GM19193 (cell line): Measurements from ENCODE around the gene IFIT2.

Source experiments
- POLR2A ChIP-seq: IDR thresholded peaks from 4 replicates; pipeline ENCODE4 v1.6.1; 2011; ENCODE audit not compliant: insufficient read depth, insufficient read length; ENCODE audit errors: extremely low read depth

The IFIT2 gene

DNA sequence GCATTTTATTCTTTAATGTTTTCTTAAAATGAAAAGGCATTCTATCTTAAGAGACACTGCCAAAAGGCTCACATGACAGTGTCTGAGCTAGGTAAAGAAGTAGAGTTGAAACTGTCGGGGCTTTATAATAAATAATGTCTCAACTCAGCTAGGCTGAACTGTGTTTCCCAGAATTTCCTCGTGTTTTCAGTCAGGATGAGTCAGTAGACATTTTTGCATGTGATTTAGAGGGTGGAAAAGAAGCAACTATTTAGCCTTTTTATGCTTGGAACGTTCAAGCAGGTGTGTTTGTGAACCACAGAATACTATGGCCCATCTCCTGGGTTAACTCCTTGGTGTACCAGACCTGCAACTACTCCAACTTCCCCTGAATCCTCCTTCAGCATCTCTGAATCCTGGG lies 26.9 kb upstream of the IFIT2 start:
- no peak for TF ChIP-seq POLR2A

DNA sequence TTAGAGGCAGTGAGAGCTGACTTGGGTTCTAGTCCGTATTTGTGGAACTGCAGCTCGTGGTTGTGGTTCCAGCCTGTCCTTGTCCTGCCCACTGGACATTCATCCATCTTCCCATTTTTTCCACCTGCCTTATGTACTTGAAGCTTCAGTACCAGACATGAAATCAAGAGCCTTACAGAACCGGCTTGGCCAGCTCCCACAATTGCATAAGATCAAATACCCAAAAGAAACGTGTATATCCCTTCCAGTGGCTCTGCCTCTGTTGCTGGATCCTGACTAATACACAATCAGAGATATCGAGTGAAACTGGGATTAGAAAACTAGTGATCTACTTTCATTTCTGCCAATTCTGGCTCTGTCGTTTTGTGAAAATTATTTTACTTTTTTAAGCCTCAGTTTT lies 26.5 kb upstream of the IFIT2 start:
- TF ChIP-seq POLR2A, result no peak

DNA sequence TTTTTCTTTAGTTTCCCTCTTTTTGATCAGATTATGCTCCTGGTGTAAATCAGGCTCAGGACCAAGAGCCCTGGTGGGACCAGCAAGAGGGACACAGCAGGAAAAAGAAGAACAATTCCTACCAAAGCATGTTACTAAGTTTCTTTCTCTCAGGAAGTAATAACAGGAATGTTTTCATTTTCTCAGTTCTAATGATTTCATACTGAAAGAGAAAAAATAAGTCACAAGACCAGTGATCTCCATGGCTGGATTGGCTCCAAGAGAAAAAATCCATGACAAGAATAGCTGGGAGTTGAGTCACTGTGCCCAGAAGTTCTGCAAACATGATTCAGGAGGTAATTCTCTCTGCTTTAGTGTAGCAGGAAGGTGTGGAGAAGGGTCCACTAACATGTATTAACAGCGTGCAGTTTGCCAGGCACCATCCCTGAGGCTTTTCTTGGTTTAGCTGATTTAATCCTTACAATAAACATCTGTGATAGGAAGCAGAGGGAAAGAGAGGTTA lies 23.8 kb upstream of the IFIT2 start:
- TF ChIP-seq POLR2A, result no peak

DNA sequence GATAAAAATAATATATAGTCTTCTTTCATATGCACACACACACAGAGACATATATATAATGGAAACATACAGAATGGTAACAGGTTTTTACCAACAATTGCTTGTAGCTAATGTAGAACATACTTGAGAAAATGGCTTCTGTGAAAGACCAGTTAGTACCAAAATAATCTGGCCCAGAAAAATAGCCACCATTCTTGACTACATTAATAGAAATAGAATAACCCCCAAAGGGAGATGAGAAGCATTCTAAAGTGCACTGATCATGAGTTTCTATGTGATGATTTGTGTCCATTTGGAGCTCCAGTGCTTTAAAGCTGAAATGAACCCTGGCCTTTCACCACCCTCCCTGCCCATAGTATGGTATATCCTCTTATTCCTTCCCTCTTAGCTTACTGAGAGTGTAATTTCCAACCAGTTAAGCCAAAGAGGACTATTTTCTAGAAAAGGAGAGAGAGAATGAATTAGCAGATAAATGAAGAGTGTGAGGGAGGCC lies 22.9 kb upstream of the IFIT2 start:
- no peak for TF ChIP-seq POLR2A

DNA sequence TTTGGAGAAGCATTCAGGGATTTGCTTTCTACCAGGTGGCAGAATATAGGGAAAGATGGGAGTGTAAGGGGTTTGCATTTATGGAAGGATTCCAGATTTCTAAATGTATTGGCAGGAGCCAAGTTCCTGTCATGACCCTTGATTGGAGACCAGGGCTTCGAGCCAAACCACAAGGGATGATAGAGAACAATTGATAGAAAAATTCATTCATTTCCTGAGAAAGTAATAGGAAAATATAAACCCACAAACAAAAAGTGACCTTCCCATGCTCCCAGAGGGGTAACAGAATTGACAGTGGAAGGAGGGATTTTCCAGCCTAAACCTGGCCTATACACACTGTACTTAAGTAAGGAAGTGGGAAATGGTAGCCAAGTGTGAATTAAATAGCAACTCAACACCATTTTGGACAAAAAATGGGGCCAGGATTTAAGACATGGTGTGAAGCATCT lies 22.4 kb upstream of the IFIT2 start:
- no peak for TF ChIP-seq POLR2A

DNA sequence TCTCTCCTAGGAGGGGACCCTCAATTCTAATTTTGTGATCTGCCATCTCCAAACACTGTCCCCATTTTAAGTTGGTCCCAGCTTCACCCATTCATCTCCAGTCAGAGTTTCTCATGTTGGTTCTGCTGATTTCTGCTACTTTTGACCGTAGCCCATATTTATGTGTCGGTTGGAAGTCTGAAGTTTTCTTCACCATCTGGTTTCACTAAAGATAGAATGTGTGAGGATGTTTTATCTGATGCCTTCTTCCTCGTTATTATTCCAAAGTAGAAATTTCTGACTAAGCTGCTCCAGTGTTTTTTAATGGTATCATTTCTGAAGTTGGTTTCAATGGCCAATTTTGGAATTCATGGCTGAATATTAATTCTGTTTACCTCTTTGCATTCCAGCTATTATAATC lies 21.3 kb upstream of the IFIT2 start:
- TF ChIP-seq POLR2A, result no peak

DNA sequence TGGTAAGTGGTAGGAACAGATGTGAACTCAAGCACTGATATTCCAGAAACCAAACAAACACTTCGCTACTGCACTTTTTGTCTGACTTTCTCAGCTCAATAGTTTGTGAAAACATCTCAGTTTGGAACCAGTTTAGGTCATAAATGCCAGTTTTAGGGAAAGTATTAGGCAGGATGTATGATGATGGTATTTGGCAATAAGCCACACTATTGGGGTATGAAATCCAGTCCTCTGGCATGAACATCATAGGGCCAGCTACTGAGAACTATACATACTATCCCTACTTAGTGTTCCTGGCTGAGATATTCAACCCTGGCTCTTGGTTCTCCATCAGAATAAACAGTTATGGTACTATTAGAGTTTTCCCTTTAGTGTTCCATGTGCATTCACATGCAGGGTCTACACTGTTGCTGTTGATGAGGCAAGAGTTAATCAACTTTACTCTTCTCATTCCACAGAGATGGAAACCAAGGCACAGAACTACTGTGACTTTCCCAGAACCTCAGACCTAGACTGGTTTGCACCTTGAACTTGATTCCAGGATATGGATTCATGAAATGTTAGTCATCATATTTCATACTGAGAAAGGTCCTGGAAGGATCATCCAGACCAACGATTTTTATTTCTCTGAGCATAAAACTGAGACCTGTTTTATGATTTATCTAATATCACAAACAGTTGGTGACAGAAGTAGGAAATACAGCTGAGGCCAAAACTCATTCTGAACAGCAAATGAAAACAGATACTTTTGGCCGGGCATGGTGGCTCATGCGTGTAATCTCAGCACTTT lies 20.0 kb upstream of the IFIT2 start:
- TF ChIP-seq POLR2A, result no peak

DNA sequence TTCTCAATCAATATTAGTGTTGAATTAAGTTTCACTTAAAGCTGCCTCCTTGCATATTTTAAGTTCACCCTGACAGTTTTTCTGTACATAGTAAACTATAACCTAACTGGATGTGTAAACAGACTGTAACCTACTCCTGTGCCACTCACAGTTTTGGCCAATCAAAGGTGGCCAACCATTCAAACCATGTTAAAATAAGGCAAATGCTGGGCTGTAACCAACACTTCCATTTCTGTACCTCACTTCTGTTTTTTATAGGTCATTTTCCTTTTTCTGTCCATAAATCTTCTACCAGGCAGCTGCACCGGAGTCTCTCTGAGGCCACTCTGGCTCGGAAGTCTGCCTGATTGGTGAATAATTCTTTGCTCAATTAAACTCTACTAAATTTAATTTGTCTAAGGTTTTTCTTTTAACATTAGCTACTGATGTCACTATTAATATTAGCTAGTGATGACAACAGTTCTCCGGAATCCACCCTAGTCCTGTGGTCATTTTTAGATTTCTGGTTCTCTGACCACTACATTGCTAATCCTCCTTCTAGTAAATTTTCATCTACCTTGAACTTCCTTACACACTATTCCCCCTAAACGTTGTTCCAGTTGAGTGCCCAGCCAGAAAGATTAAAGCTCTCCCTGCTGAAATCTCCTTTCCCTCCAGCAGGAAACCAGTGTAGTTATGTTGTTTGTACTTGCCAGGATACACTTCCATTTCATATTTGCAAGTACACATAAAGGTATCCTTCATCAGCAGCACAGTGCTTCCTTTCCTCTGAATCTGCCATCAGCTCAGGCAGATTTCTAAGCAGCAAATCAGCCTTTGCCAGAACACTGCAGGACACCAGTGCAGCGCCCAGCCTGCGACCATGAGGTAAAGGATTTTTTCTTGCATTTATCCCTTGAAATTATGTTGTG lies 18.6 kb upstream of the IFIT2 start:
- no peak for TF ChIP-seq POLR2A

DNA sequence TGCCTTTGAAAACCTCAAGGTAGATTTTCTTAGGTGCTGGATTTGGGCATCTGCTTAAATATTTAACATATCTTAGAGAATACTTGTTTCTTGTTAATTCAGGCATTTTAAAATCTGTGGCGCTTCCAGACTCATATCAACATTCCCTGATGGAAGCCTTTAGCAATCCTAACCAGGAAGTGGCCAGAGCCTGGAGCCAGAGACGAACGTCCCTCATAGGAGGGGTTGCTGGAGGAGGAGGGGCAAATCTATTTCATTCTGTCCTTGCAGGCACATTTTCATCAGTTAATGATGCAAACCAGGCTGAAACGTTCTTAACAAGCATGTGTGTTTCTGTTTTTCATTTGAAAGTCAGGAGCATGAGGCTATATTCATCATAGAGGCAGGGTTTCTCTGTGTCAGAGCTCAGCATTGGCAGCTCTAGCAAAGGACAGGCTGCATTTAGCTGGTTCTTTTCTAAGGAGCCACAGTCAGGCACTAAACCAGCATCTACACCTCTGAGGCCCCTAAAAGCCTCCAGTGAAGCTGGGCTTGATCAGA lies 17.8 kb upstream of the IFIT2 start:
- TF ChIP-seq POLR2A, result no peak

DNA sequence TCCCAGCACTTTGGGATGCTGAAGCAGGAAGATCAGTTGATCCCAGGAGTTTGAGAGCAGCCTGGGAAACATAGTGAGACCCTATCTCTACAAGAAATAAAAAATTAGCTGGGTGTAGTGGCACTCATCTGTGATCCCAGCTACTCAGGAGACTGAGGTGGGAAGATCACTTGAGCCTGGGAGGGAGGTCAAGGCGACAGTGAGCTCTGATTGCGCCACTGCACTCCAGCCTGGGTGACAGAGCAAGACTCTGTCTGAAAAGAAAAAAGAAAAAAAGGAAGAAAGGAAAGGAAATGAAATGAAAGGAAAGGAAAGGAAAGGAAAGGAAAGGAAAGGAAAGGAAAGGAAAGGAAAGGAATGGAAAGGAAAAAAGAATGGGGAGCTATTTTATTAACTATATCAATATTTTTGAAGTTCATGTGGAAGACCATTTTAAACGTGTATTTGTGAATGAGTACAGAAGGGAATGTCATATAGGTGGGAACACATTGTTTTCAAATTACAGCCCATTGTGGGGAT lies 7.1 kb upstream of the IFIT2 start:
- TF ChIP-seq POLR2A, result no peak

DNA sequence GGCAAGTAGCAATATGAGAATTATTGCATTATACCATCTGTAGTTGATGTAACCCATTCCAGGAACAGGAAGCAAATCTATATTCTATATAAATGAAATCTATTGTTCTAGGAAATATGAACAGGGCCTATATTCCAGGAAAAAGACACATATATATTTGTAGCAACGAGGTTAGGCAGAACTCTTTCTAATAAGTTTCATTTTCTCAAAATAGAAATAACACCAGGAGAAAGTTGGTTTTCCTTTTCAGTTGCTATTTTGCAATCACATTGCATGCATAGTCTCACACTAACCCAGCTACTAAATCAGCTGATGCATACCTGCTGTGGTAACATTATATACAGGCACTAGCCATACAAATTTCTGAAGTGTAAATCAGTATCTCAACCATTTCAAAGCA lies 6.2 kb upstream of the IFIT2 start:
- no peak for TF ChIP-seq POLR2A

DNA sequence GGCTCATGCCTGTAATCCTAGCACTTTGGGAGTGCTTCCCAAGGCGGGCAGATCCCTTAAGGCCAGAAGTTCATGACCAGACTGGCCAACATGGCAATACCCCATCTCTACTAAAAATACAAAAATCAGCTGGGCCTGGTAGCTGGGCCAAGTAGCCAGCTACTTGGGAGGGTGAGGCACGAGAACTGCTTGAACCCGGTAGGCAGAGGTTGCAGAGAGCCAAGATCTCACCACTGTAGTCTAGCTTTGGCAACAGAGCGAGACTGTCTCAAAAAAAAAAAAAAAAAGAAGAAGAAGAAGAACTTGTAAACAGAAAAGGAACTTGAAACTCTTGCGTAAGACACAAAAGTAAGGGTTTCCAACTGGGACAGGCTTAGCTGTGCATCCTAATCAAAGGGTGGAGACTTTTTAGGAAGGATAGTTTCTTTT lies 5.6 kb upstream of the IFIT2 start:
- no peak for TF ChIP-seq POLR2A

DNA sequence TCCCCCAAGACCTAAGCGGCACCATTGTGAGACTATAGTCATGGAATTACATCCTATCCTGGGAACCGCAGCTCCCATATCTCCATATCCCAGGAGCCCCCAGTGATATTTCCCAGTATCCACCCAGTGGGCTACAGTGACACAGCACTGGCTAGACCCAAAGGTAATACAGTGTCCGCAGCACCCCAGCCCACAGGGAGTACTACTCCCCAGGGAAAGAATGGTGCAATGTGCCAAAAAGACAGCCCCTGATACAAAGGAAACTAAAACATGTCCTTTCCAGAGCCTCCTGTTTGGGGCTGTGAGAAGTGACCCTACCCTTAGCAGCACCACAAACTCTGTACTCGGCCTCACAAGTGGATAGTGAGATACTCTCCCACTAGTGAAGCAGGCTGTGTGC lies 4.5 kb upstream of the IFIT2 start:
- TF ChIP-seq POLR2A, result no peak

DNA sequence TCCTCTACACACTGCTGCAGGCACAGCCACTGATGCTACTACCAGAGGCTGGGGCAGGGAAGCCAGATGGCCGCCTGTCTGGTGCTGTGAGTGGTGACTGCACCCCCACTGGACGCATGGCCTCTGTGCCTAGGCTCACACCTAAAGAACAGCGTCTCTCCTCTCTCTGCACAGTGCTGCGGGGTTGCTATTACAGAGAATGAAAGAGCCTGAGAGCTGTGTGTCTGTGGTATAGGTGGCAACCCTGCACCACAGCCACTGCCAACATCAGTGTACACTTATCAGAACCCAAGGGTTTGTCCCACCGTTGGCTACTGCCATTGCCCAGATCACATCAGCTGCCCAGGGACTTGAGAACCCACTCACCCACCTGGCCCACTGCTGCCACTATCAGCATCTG lies 4.1 kb upstream of the IFIT2 start:
- no peak for TF ChIP-seq POLR2A

DNA sequence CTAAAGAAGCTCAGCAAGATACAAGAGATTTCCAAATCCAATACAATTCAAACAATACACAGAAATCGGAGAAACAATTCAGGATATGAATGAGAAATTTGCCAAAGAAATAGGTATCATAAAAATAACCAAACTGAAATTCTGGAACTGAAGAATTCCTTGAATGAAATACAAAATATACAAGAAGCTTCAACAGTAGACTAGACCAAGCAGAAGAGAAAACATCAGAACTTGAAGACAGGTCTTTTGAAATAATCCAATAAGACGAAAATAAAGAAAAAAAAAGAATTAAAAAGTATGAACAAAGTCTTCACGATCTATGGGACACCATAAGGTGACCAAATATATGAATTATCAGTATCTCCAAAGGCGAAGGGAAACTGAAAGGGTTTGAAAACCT lies 2.8 kb upstream of the IFIT2 start:
- no peak for TF ChIP-seq POLR2A
